Measurements from ENCODE around the gene CDC42BPB. TPM values are rescaled to one million over a fixed set of nuclear protein-coding genes. Genes with fewer than 3 reads are reported as not detected.

CDC42BPB gene
- total and polyA plus RNA-seq, 2 donors (not counting 1 experiment from before 2014, with no cell fraction given), result 44.8 to 98.3 TPM

GRCh38 chr14:102982852-102983470, 74.4 kb downstream of the CDC42BPB start:
- Histone ChIP-seq H4K20me1 (ENCODE audit: control insufficient read depth, extremely low read depth, insufficient read depth, low read length) (no peaks in the 10 kb centered on the region), H3K9me3 (ENCODE audit: control insufficient read depth, insufficient read depth, low read depth, low read length) (no peaks in the 10 kb centered on the region), H3K36me3 (ENCODE audit: control insufficient read depth, insufficient read depth, low read length) (peaks cover 19% of the 10 kb centered on the region), H3K27ac (ENCODE audit: insufficient read depth, low read length) (no peak overlapping the region), H3K4me1 (ENCODE audit: control insufficient read depth, extremely low read depth, insufficient read depth, low read length) (no peaks in the 10 kb centered on the region), H3K4me2 (ENCODE audit: extremely low read depth, insufficient read depth, low read length) (no peak overlapping the region), H2AFZ (ENCODE audit: low read length) (no peak overlapping the region), H3K4me3 (replicated peaks in 1 of 4; ENCODE audit: control extremely low read depth in 1 of 4, insufficient read depth in 1 of 4, low read depth in 3 of 4, low read length in 4 of 4) (no peak overlapping the region), H3K79me2 (ENCODE audit: control insufficient read depth, insufficient read depth, low read length) (peaks cover 4% of the 10 kb centered on the region), H3K9ac (ENCODE audit: insufficient read depth, low read length) (no peak overlapping the region), H3K27me3 (ENCODE audit: control insufficient read depth, insufficient read depth, low read length) (no peaks in the 10 kb centered on the region)
- TF ChIP-seq CTCF (conservative IDR thresholded peaks at IDR 0.05 in 1 of 2, IDR thresholded peaks at IDR 0.05 in 1 of 2; ENCODE audit: low read depth in 1 of 2, low read length in 2 of 2), result no peak
- no peak for TF ChIP-seq EZH2 (IDR thresholded peaks at IDR 0.05; ENCODE audit: low read length, missing control alignments)
- no peak for DNase-seq (ENCODE audit: low read depth in 2 of 2)

- no peak for DNase-seq (ENCODE audit: low read depth in 2 of 2)
- no peak overlapping the region for H3K4me3 ChIP-seq (replicated peaks in 1 of 4; ENCODE audit: control extremely low read depth in 1 of 4, insufficient read depth in 1 of 4, low read depth in 3 of 4, low read length in 4 of 4)
- peaks cover 27% of the 10 kb centered on the region for H3K36me3 ChIP-seq (ENCODE audit: control insufficient read depth, insufficient read depth, low read length)
- H3K27me3 ChIP-seq (ENCODE audit: control insufficient read depth, insufficient read depth, low read length), result no peaks in the 10 kb centered on the region
- no peak overlapping the region for H3K4me2 ChIP-seq (ENCODE audit: extremely low read depth, insufficient read depth, low read length)
- no peaks in the 10 kb centered on the region for H3K79me2 ChIP-seq (ENCODE audit: control insufficient read depth, insufficient read depth, low read length)
- TF ChIP-seq EZH2 (IDR thresholded peaks at IDR 0.05; ENCODE audit: low read length, missing control alignments) (no peak), CTCF (conservative IDR thresholded peaks at IDR 0.05 in 1 of 2, IDR thresholded peaks at IDR 0.05 in 1 of 2; ENCODE audit: low read depth in 1 of 2, low read length in 2 of 2) (no peak)
- no peaks in the 10 kb centered on the region for H4K20me1 ChIP-seq (ENCODE audit: control insufficient read depth, extremely low read depth, insufficient read depth, low read length)
- H3K9me3 ChIP-seq (ENCODE audit: control insufficient read depth, insufficient read depth, low read depth, low read length), result no peaks in the 10 kb centered on the region
- H3K9ac ChIP-seq (ENCODE audit: insufficient read depth, low read length), result no peak overlapping the region
- H3K27ac ChIP-seq (ENCODE audit: insufficient read depth, low read length), result no peak overlapping the region
- no peaks in the 10 kb centered on the region for H3K4me1 ChIP-seq (ENCODE audit: control insufficient read depth, extremely low read depth, insufficient read depth, low read length)
- H2AFZ ChIP-seq (ENCODE audit: low read length), result no peak overlapping the region
Measured at GRCh38 chr14:102980409-102980810, 76.9 kb downstream of the CDC42BPB start.

- Histone ChIP-seq H3K27ac (ENCODE audit: insufficient read depth, low read length) (no peak overlapping the region), H4K20me1 (ENCODE audit: control insufficient read depth, extremely low read depth, insufficient read depth, low read length) (no peaks in the 10 kb centered on the region), H3K4me2 (ENCODE audit: extremely low read depth, insufficient read depth, low read length) (no peak overlapping the region), H3K36me3 (ENCODE audit: control insufficient read depth, insufficient read depth, low read length) (peaks cover 22% of the 10 kb centered on the region), H3K4me1 (ENCODE audit: control insufficient read depth, extremely low read depth, insufficient read depth, low read length) (no peaks in the 10 kb centered on the region), H3K79me2 (ENCODE audit: control insufficient read depth, insufficient read depth, low read length) (no peaks in the 10 kb centered on the region), H3K4me3 (replicated peaks in 1 of 4; ENCODE audit: control extremely low read depth in 1 of 4, insufficient read depth in 1 of 4, low read depth in 3 of 4, low read length in 4 of 4) (no peak overlapping the region), H3K27me3 (ENCODE audit: control insufficient read depth, insufficient read depth, low read length) (no peaks in the 10 kb centered on the region), H3K9me3 (ENCODE audit: control insufficient read depth, insufficient read depth, low read depth, low read length) (no peaks in the 10 kb centered on the region), H2AFZ (ENCODE audit: low read length) (no peak overlapping the region), H3K9ac (ENCODE audit: insufficient read depth, low read length) (no peak overlapping the region)
- DNase-seq (ENCODE audit: low read depth in 2 of 2), result no peak
- TF ChIP-seq CTCF (conservative IDR thresholded peaks at IDR 0.05 in 1 of 2, IDR thresholded peaks at IDR 0.05 in 1 of 2; ENCODE audit: low read depth in 1 of 2, low read length in 2 of 2) (no peak), EZH2 (IDR thresholded peaks at IDR 0.05; ENCODE audit: low read length, missing control alignments) (no peak)
Measured at GRCh38 chr14:102979406-102979805, 77.9 kb downstream of the CDC42BPB start.

Measured in fibroblast of lung (primary cell).